ENCODE results near the gene INVS.

GRCh38 chr9:100096378-100096916 is 2.6 kb upstream of the INVS start:
- no peak for TF ChIP-seq POLR2AphosphoS5 (IDR thresholded peaks at IDR 0.05; ENCODE audit: borderline replicate concordance, low read depth, low read length)
- no peak for TF ChIP-seq EZH2 (IDR thresholded peaks at IDR 0.05)
- TF ChIP-seq FOXP2 (optimal IDR thresholded peaks at IDR 0.05; ENCODE audit: control extremely low read depth, extremely low read length, insufficient read depth) = no peak
